ENCODE results near the gene ARHGAP23.

GRCh38 chr17:38469875-38470274 lies 41.6 kb downstream of the ARHGAP23 start:
- TF ChIP-seq POLR2A (IDR thresholded peaks at IDR 0.05) (no peak), CTCF (IDR thresholded peaks at IDR 0.05) (no peak)
